ENCODE results near the gene SLC20A1. TPM values are rescaled to one million over a fixed set of nuclear protein-coding genes. Genes with fewer than 3 reads are reported as not detected.
A peak's percentile ranks its signal among the peaks of the same experiment; 100 is the strongest.
"Not testable (repeated sequence)": the region's sequence is repeated elsewhere in the genome, so short reads cannot be mapped to it uniquely, and the experiment has no call there.

SLC20A1 gene
- total RNA-seq, 4 donors from 2014 or later = 33.1 to 299 (median 88.2) TPM

DNA sequence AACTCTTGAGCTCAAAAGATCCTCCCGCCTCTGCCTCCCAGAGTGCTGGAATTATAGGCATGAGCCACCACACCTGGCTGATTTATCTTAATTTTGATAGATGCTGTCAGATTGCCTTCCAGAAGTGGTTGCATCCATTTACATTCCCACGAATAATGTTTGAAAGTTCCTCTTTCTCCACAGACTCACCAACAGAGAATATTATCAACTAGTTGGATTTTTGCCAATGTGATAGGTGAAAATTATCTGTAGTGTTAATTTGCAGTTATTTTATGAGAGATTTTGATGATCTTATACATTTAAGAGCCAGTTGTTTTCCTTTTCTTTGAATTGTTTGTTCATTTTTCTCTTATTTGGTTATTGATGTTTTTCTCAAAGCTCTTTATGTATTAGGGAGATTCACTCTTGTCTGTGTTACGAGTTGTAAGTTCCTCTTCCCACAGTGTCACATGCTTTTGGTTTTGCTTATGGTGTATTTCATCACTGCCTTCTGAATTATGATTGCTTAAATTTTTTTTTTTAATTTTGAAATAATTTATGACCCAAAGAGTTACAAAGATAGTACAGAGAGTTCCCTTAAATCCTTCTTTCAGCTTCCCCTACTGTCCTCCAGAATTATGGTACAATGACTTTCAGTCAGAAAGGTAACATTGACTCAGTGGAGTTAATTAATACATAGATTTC, 54.4 kb downstream of the SLC20A1 start:
- TF ChIP-seq, protein P1, sequence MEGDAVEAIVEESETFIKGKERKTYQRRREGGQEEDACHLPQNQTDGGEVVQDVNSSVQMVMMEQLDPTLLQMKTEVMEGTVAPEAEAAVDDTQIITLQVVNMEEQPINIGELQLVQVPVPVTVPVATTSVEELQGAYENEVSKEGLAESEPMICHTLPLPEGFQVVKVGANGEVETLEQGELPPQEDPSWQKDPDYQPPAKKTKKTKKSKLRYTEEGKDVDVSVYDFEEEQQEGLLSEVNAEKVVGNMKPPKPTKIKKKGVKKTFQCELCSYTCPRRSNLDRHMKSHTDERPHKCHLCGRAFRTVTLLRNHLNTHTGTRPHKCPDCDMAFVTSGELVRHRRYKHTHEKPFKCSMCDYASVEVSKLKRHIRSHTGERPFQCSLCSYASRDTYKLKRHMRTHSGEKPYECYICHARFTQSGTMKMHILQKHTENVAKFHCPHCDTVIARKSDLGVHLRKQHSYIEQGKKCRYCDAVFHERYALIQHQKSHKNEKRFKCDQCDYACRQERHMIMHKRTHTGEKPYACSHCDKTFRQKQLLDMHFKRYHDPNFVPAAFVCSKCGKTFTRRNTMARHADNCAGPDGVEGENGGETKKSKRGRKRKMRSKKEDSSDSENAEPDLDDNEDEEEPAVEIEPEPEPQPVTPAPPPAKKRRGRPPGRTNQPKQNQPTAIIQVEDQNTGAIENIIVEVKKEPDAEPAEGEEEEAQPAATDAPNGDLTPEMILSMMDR (IDR thresholded peaks at IDR 0.05) = no peak
- ATAC-seq (ENCODE audit: low FRiP score) (no peak), DNase-seq (ENCODE audit: low spot score) (no peak)

DNA sequence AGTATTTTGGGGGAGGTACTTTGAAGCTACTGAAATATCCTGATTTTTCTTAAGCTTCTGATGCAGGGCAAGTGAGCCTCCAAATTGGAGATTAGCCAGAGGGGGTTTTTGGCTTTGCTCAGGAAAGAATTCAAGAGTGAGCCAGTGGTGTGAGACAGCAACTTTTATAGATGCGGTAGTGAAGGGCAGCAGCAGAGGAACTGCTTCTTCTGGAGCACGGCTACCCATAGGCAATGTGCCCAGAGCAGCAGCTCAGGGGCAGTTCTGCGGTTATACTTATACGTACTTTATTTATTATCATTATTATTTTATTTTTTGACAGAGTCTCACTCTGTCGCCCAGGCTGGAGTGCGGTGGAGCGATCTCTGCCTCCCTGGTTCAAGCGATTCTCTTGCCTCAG, 55.3 kb downstream of the SLC20A1 start:
- TF ChIP-seq, protein P1 (IDR thresholded peaks at IDR 0.05) = no peak
- ATAC-seq (ENCODE audit: low FRiP score) = peak; percentile 44
- DNase-seq (ENCODE audit: low spot score) = no peak

DNA sequence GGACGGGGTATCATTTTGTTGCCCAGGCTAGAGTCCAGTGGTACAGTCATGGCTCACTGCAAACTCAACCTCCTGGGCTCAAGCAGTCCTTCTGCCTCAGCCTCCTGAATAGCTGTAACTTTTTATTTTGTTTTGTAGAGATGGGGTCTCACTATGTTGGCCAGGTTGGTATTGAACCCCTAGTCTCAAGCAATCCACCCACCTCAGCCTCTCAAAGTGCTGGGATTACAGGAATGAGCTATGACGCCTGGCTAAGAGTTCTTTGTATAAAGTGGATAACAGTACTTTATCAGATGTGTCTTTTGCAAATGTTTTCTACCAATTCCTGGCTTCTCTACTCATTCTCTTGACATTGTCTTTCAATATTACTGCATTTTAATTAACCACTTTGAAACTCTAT, 57.9 kb downstream of the SLC20A1 start:
- DNase-seq (ENCODE audit: low spot score) = no peak
- no peak for ATAC-seq (ENCODE audit: low FRiP score)
- TF ChIP-seq, protein P1 (IDR thresholded peaks at IDR 0.05) = no peak

DNA sequence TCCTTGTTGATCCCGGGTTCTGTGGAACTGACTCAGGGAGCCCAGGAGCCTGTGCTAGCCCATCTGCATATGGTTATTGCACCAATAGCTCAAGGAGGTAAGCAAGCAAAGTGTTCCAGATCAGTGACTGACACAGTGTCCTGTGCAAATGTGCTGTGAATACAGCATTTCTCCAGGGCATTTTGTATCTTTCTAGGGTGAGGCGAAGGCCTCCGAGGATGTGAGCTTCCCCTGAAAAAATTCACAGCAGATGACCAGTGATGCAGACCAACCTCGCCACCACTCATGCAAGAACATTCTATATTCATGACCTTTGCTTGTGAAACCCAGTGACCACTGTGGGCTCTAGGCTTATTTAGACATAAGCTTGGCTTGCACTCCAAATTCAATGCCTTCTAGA, 59.8 kb downstream of the SLC20A1 start:
- no peak for ATAC-seq (ENCODE audit: low FRiP score)
- TF ChIP-seq, protein P1 (IDR thresholded peaks at IDR 0.05) = no peak
- no peak for DNase-seq (ENCODE audit: low spot score)

DNA sequence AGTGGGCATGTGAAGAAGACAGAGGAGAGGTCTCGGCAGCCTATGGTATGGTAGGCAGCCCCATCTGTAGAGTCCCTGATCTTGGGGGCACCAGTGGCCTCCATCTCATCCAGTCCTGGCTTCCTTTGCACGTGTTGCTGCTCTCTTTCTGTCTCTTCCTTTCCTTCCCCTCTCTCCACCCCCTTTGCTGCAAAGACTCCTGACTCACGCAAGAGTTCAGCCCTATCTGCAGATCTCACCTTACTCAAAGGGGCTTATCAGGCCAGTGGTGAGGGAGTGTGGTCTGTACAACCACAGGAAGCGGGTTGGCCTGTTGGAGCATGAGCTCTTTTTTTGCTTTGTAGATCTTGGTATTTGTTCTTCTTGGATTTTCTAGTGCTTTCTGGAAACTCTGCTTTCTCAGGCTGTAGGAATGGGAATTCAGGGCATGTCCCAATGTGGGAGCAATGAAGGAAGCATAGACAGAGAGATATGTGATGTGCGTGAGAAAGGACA, 60.5 kb downstream of the SLC20A1 start:
- DNase-seq (ENCODE audit: low spot score) = no peak
- TF ChIP-seq, protein P1 (IDR thresholded peaks at IDR 0.05) = no peak
- ATAC-seq (ENCODE audit: low FRiP score) = no peak

DNA sequence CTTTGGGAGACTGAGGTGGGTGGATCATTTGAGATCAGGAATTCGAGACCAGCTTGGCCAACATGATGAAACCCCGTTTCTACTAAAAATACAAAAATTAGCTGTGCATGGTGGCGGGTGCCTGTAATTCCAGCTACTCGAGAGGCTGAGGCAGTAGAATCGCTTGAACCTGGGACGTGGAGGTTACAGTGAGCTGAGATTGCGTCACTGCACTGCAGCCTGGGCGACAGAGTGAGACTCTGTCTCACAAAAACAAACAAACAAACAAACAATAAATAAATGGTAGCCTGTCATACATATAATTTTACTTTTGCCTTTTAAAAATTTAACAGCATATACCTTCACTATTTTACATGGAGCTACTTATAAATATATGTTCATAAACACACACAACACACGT, 61.2 kb downstream of the SLC20A1 start:
- not testable (repeated sequence) for DNase-seq (ENCODE audit: low spot score); ATAC-seq (ENCODE audit: low FRiP score)

DNA sequence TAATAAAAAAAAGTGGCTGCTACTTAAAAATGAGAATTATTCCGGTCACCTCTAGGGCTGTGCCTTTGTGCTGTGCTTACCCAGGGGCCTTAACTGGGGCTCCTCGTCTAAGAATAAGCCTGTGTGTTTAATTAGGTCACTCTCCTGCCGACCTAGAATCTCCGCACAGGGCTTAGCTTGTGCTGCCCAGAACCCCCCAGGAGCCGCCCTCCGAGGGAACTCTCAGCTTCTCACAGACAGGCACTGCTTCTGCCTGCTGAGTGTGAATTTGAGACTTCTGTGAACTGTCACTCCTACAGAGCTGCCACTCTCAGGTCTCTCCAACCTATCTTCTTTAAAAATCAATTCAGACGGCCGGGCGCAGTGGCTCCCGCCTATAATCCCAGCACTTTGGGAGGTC, 63.2 kb downstream of the SLC20A1 start:
- DNase-seq (ENCODE audit: low spot score) = no peak
- no peak for ATAC-seq (ENCODE audit: low FRiP score)
- TF ChIP-seq, protein P1 (IDR thresholded peaks at IDR 0.05) = no peak
